ENCODE results near the gene PHACTR3.

PHACTR3 gene

DNA sequence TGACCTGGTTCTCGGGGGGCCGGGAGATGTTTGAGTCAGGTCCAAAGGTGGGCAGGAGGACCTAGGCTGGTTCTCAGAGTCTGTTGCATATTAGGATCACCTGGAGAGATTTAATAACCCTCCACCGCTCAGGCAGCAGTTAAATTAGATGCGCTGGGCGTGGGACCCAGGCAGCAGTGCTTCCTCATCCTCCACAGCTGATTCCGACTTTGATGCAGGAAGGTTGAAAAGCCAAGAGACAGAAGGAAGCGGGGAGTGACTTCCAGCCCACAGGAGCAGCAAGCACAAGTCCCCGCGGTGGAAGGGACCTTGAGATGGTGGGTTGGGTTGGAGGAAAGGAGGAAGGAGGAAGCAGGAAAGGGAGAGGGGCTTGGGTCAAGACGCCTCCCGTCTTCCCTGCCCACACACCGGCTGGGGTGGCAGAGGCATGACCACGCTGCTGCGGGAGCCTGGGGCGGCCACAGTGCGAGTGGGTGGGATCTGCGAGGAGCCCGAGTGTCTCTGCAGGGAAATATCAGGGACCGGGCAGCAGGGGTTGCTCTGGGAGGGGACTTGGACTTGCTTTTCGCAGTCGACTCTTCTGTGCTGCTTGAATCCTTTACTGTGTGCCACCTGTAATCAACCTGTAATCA lies 146.0 kb downstream of the PHACTR3 start:
- TF ChIP-seq, protein P1, sequence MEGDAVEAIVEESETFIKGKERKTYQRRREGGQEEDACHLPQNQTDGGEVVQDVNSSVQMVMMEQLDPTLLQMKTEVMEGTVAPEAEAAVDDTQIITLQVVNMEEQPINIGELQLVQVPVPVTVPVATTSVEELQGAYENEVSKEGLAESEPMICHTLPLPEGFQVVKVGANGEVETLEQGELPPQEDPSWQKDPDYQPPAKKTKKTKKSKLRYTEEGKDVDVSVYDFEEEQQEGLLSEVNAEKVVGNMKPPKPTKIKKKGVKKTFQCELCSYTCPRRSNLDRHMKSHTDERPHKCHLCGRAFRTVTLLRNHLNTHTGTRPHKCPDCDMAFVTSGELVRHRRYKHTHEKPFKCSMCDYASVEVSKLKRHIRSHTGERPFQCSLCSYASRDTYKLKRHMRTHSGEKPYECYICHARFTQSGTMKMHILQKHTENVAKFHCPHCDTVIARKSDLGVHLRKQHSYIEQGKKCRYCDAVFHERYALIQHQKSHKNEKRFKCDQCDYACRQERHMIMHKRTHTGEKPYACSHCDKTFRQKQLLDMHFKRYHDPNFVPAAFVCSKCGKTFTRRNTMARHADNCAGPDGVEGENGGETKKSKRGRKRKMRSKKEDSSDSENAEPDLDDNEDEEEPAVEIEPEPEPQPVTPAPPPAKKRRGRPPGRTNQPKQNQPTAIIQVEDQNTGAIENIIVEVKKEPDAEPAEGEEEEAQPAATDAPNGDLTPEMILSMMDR (conservative IDR thresholded peaks at IDR 0.05): no peak
- no peak for TF ChIP-seq ZFX (IDR thresholded peaks at IDR 0.05)
- no peak overlapping the region for H3K27ac ChIP-seq

DNA sequence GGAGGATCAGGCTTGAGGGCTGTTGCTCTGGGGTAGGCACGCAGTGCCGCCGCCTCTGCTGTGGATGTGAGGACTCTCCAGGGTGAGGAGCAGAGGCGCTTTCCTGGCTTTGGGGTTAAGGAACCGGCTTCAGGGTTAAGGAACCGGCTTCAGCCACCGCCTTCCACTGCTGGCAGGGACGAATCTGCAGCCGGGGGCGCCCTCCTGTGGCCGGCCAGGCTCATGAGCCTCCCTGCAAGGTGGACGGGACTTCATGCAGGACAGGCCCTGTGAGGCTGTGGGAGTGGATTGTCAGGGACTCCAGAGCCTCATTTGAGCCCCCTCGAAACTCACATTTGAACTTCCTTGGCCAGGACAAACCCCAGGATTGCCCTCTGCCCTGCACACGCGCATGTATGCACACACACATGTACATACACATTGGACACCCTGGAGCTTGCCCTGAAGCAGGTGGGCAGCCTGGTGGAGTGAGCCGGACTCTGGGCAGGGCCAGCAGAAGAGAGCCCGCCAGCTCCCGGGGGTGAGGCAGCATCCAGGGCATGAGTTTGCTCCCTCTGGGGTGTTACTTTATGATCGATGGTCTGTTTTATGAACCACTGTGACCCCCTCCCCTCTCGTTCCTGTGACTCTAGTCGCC lies 146.9 kb downstream of the PHACTR3 start:
- H3K27ac ChIP-seq: no peak overlapping the region
- TF ChIP-seq, protein P1 (conservative IDR thresholded peaks at IDR 0.05): peak; percentile 89
- no peak for TF ChIP-seq ZFX (IDR thresholded peaks at IDR 0.05)

DNA sequence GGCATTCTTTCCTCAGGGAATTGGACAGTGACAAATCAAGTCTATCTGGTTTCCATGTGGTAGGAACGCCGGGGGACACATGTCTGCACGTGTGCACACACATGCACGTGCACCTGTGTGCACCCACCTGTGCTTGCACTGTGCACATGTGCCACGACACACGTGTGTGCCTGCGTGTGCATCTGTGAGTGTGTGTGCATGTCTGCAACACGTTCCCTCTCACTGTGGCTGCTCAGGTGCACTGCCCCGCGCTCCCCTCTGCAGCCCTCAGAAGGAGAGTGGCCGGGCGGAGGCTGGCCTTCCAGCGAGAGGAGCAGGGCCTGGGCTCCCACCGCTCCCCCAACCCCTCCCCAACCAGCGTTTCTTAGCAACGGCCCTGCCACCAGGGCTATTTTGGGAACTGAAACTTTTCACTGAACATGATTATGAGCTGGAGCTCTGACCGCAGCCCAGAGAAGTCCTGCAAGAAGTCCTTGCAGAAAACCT lies 147.8 kb downstream of the PHACTR3 start:
- H3K27ac ChIP-seq: no peak overlapping the region
- TF ChIP-seq ZFX (IDR thresholded peaks at IDR 0.05): no peak
- TF ChIP-seq, protein P1 (conservative IDR thresholded peaks at IDR 0.05): no peak

DNA sequence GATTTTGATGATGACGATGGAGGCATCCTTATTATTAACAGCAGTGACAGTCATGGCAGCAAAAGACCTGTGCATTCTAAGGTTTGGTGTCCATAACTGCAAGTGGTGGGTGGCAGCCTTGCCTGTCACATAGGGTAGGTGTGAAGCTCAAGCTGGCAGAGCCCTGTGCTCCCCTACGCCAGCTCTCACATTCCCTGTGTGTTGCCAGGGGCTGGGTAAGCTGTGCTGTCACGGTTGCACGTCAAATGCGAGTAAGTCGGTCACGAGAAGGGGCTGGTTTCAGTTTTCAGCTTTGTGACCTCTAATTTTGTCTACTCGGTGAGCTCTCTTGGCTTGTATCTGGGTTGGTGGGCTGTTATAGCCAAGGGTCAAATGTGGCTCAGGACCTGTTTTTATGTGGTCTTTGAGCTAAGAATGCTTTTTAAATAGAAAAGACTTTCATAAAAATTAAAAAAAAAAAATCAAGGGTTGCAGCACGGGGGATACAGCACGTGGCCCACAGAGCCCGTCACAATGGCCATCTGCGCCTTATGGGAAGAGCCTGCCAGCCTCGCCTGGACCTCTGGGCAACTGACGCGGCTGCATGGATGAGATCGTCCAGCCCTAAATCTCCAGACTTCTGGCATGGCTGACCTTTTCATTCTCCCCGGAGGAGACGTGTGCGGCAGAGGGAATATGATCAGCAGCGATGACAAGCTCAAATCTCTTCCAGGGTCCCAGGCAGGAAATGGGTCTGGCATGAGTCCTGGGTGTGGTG lies 148.5 kb downstream of the PHACTR3 start:
- TF ChIP-seq, protein P1 (conservative IDR thresholded peaks at IDR 0.05): no peak
- TF ChIP-seq ZFX (IDR thresholded peaks at IDR 0.05): no peak
- no peak overlapping the region for H3K27ac ChIP-seq

DNA sequence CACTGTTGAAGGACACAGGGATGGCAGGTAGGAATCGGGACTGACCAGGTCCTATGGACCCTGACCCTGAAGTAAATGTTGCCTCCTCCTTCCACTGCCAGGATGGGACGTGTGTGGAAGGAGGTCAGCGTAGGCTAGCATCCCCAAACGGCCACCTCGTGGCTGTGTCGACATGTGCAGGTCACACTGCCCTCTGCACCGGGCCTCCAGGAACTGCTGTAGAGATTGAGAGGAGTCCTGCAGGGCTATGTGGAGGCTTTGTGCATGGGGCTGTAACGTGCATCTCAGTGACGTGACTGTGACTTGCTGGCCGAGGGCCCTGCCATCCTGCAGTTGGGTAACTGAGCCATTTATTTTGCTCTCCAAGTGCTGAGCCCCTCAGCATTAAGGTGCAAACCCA lies 149.5 kb downstream of the PHACTR3 start:
- H3K27ac ChIP-seq: no peak overlapping the region
- no peak for TF ChIP-seq ZFX (IDR thresholded peaks at IDR 0.05)
- TF ChIP-seq, protein P1 (conservative IDR thresholded peaks at IDR 0.05): no peak

DNA sequence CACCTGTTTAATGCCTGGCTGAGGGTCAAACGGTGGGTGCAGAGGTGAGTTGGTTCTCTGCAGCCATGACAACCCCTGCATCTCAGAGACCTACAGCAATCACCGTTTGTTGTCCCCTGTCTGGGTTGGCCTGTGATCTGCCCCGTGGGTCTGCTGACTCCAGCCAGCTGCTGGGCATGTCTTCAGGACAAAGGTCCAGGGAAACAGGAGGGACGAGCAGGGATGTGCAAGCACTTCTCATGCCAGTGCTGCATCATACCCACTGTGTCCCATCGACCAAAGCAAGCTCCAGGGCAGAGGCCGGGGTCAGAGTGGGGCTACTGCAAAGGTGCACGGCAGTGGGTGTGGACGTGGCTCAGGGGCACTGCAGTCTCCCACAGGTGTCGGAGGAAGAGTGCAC lies 150.2 kb downstream of the PHACTR3 start:
- H3K27ac ChIP-seq: no peak overlapping the region
- TF ChIP-seq, protein P1 (conservative IDR thresholded peaks at IDR 0.05): no peak
- TF ChIP-seq ZFX (IDR thresholded peaks at IDR 0.05): no peak

DNA sequence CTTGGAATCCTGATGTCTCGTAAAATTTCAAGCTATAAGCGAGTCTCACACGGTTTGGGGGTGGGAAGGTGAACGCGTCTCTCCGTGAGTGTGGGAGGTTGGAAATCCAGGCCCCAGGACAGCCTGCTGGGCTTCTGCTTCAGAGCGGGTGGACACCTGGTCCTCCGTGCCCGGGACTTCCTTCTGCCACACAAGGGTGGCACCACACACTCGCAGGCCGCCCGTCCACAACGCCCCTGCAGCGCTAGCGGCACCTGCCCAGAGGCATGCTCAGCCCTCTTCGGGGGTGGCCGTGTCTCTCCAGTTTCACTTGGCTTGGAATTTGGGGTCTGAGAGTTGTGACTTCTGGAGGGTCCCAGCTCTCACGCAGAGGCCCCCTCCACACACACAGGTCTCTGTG lies 151.9 kb downstream of the PHACTR3 start:
- no peak overlapping the region for H3K27ac ChIP-seq
- TF ChIP-seq ZFX (IDR thresholded peaks at IDR 0.05): no peak
- TF ChIP-seq, protein P1 (conservative IDR thresholded peaks at IDR 0.05): no peak

Data from C4-2B (cell line).